Adrenal gland (tissue), 12 donors: ENCODE measurements around the gene CELF5. TPM values are rescaled to one million over a fixed set of nuclear protein-coding genes. Genes with fewer than 3 reads are reported as not detected.

Experiments used
- DNase-seq, 7 donors: peaks; one replicate each; pipeline ENCODE4 v3.0.0-alpha.2; 2019 to 2020
- H3K27ac ChIP-seq, 5 donors: fragments of 200-600 bp; sonication (generic) in 4 of 5; 1 replicate in 3 of 5; 2 replicates in 2 of 5; pipeline versions ENCODE4 v1.5.1 to v1.8.0; 2016 to 2020; ENCODE audit warnings: mild to moderate bottlenecking in 1 of 5
- H3K27me3 ChIP-seq: fragments of 200-600 bp; 2 replicates; pipeline ENCODE4 v1.8.0; 2021
- H3K36me3 ChIP-seq, 2 donors: fragments of 200-600 bp; replicated peaks in 1 of 2; 1 replicate in 1 of 2; 2 replicates in 1 of 2; pipeline versions ENCODE4 v1.5.1 to v1.8.0; 2018 to 2022
- H3K4me1 ChIP-seq, 2 donors: fragments of 200-600 bp; replicated peaks in 1 of 2; 1 replicate in 1 of 2; 2 replicates in 1 of 2; pipeline versions ENCODE4 v1.5.1 to v1.8.0; 2018 to 2021
- H3K4me3 ChIP-seq, 4 donors: fragments of 200-600 bp; sonication (generic) in 3 of 4; one replicate each; pipeline ENCODE4 v1.5.1; 2016 to 2018
- H3K9me3 ChIP-seq, 3 donors: fragments of 200-600 bp; sonication (generic) in 1 of 3; replicated peaks in 1 of 3; 1 replicate in 2 of 3; 2 replicates in 1 of 3; pipeline versions ENCODE4 v1.5.1 to v1.8.0; 2016 to 2021
- CTCF ChIP-seq, 6 experiments: fragments of 450-650 bp in 4 of 6; fragments of 200-600 bp in 2 of 6; sonication (generic) in 1 of 6; IDR thresholded peaks; 1 replicate in 5 of 6; 2 replicates in 1 of 6; pipeline versions ENCODE4 v1.5.1 to v1.8.0; 2016 to 2021; ENCODE audit warnings: antibody characterized with exemption in 6 of 6, mild to moderate bottlenecking in 2 of 6, moderate library complexity in 1 of 6
- POLR2A ChIP-seq, 2 donors: fragments of 450-650 bp; IDR thresholded peaks; one replicate each; pipeline ENCODE4 v1.6.1; 2017; ENCODE audit warnings: antibody characterized with exemption in 2 of 2, mild to moderate bottlenecking in 2 of 2, moderate library complexity in 1 of 2
- WGBS, 4 donors: extraction: QIAGEN DNeasy Blood & Tissue Kit in 2 of 4; methylation state at CpG; one replicate each; pipeline versions ENCODE4 v1.1.5 to v1.1.7; 2013 to 2017; 5-methylcytosine and 5-hydroxymethylcytosine counted together
- intact Hi-C, 2 donors: fragments of 100-400 bp; cut with DNase I; formaldehyde crosslinking; loops; one replicate each; pipeline versions ENCODE4 v1.14.1 to v1.15.0; 2022 to 2023
- polyA plus RNA-seq, 3 donors: library from polyadenylated mRNA; stranded (reverse); fragments of 200-250 nt in 2 of 3; fragments of 350-450 nt in 1 of 3; fragmentation: Illumina TruSeq in 1 of 3; extraction: RNeasy Lipid Tissue Mini Kit (QIAGEN cat#74804) in 1 of 3; gene quantifications; one replicate each; pipeline ENCODE4 v1.2.3, GENCODE V29; 2013 to 2014
- total RNA-seq, 9 donors: library from RNA; depleted of rRNA in 4 of 9; stranded (reverse); fragments of >200 nt in 4 of 9; fragments of 120-200 nt in 1 of 9; fragmentation: NEBNext Ultra II Directional in 1 of 9; extraction: Animal tissue kit (Norgen Biotek cat#: 25700) in 1 of 9; gene quantifications; one replicate each; pipeline versions ENCODE4 v1.1.0 to v1.2.4, GENCODE V29; 2013 to 2023
- donor health status: healthy with polysubstance abuse.
- donor health status: Bipolar disorder and iron deficiency.
- donor health status: DM: yes; HTN: yes; CAD: no.
- donor health status: DM: no; HTN: no; CAD: no.
- donor health status: DM: no; HTN: no; CAD: no.
- donor health status: DM: yes; HTN: yes; CAD: no.

CELF5 gene
- total and polyA plus RNA-seq, 12 donors: 0.08 to 1.6 (median 0.58) TPM; not detected in 4

DNA sequence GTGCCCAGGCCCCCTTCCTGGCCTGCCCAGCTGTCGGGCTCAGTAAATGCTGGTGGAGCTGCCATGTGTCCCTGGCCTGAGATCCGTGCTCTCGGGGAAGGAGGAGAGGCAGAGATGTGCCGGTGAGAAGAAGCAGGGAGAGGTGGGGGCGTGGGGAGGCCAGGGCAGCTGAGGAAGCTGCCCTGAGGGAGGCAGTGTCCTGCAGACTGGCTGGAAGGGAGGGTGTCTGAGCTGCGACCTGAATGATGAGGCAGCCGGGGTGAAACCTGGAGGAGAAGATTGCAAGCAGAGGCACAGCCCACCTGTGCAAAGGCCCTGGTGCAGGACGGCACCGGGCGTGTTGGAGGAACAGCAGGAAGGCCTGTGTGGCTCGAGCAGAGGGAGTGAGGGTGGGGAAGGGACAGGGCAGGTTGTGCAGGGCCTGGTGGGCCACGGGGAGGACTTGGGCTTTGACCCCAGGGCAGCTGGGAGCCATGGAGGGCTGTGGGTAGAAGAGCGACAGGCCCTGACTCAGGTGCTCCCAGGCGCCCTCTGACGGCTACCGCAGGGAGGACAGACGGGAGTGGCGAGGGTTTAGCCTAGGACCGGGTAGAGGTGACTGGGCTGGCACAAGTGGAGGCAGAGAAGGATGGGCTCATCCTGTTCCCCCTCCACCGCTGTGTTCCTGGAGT is 14.0 kb upstream of the CELF5 start:
- TF ChIP-seq CTCF (IDR thresholded peaks at IDR 0.05) (peak; percentile 50 to 65 (median 59)), POLR2A (IDR thresholded peaks at IDR 0.05) (no peak)
- 34 to 38% (median 37%) methylated on average over 16 to 20 of the region's 20 CpGs for WGBS, 4 donors
- intact Hi-C loops: no loop called here
- peak in 6 of 7 donors; percentile 43 to 76 (median 72) for DNase-seq
- Histone ChIP-seq H3K4me3 (no peak overlapping the region), H3K4me1 (no peaks in the 10 kb centered on the region), H3K27me3 (no peaks in the 10 kb centered on the region), H3K36me3 (peaks cover 0 to 30% of the 10 kb centered on the region in 2 donors), H3K27ac (no peak overlapping the region), H3K9me3 (no peaks in the 10 kb centered on the region)

- Histone ChIP-seq H3K4me1 (no peaks in the 10 kb centered on the region), H3K36me3 (peaks cover 0 to 23% of the 10 kb centered on the region in 2 donors), H3K4me3 (no peak overlapping the region), H3K9me3 (no peaks in the 10 kb centered on the region), H3K27ac (no peak overlapping the region), H3K27me3 (no peaks in the 10 kb centered on the region)
- DNase-seq: no peak
- intact Hi-C loops: no loop called here
- TF ChIP-seq POLR2A (IDR thresholded peaks at IDR 0.05) (no peak), CTCF (IDR thresholded peaks at IDR 0.05) (no peak)
- WGBS, 4 donors: 39 to 59% (median 44%) methylated on average over 9 to 12 of the region's 12 CpGs
Observed at GRCh38 chr19:3211191-3211590, 13.3 kb upstream of the CELF5 start.

DNA sequence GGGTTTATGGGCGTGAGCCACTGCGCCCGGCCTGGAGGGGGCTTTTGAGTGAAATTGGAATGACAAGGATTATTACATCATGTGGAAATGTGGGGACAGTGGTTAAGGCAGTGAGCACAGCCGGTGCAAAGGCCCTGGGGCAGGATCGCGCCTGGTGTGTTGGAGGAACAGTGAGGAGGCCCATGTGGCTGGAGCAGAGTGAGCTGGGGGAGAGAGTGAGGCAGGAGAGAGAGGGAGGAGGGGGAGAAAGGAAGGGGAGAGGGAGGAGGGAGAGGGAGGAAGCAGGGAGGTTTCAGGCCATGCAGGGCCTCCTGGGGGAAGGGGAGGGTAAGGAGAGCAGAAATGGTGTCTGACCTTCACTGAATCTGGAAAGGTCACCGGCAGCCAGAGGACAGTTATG is 11.3 kb upstream of the CELF5 start:
- Histone ChIP-seq H3K4me3 (no peak overlapping the region), H3K4me1 (no peaks in the 10 kb centered on the region), H3K36me3 (peaks cover 0 to 3% of the 10 kb centered on the region in 2 donors), H3K27me3 (no peaks in the 10 kb centered on the region), H3K27ac (no peak overlapping the region), H3K9me3 (no peaks in the 10 kb centered on the region)
- intact Hi-C loops: no loop called here
- 85 to 89% (median 88%) methylated on average over 6 to 7 of the region's 7 CpGs for WGBS, 4 donors
- no peak for DNase-seq
- no peak for TF ChIP-seq POLR2A (IDR thresholded peaks at IDR 0.05)
- no peak for TF ChIP-seq CTCF (IDR thresholded peaks at IDR 0.05)

- intact Hi-C loops: no loop called here
- Histone ChIP-seq H3K4me1 (no peaks in the 10 kb centered on the region), H3K36me3 (no peaks in the 10 kb centered on the region), H3K4me3 (no peak overlapping the region), H3K9me3 (no peaks in the 10 kb centered on the region), H3K27me3 (no peaks in the 10 kb centered on the region), H3K27ac (no peak overlapping the region)
- WGBS, 4 donors: 85 to 97% (median 90%) methylated on average over 5 of the region's 5 CpGs
- TF ChIP-seq CTCF (IDR thresholded peaks at IDR 0.05) (no peak), POLR2A (IDR thresholded peaks at IDR 0.05) (no peak)
- no peak for DNase-seq
Observed at GRCh38 chr19:3216874-3217273, 7.6 kb upstream of the CELF5 start.
